Measurements from ENCODE around the gene TTC34.

The TTC34 gene

DNA sequence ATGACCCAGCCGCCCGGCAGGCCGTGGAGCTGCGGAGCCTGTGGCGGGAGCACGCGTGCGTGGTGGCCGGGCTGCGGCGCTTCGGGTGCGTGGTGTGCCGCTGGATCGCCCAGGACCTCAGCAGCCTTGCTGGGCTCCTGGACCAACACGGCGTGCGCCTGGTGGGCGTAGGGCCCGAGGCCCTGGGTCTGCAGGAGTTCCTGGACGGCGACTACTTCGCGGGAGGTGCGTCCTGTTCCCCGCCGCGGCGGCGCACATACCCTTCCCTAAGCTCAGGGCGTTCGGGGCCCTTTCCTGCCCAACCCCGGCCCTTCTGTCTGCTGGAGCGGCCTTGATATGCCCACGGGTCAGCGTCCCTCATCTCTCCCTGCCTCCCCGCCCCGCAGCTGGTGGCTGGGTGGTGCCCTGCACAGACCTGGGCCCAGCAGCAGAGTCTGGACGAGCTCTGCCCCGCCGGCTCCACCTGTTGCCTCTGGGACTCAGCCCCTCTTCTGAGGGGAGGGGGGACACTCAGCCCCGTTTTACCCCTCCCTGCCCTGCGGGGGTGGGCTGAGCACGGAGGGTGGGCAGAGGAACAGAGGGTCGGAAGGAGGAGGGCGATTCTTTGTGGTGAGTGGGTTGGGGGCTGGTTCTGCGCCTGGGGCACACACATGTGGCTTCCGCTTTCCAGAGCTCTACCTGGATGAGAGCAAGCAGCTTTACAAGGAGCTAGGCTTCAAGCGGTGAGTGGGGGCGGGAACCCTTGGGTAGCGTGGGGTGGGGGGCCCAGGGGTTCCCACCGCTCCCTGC lies 214.2 kb downstream of the TTC34 start:
- no peaks in the 10 kb centered on the region for H3K36me3 ChIP-seq (ENCODE audit: insufficient read depth, low read depth, low read length)
- no peak overlapping the region for H3K27ac ChIP-seq (ENCODE audit: low read length)
- H3K4me3 ChIP-seq (ENCODE audit: low read length): peak overlapping the region; percentile 84
- H3K9ac ChIP-seq (ENCODE audit: low read depth, low read length): peak overlapping the region; percentile 63; the same call in 1 of the 2 replicates
- no peaks in the 10 kb centered on the region for H3K9me3 ChIP-seq (ENCODE audit: insufficient read depth, low read depth, low read length)
- peaks cover 4% of the 10 kb centered on the region; the same call in 1 of the 2 replicates for H3K4me1 ChIP-seq (ENCODE audit: insufficient read depth, low read length)
- H3K27me3 ChIP-seq (ENCODE audit: insufficient read depth, low read length): no peaks in the 10 kb centered on the region

- Histone ChIP-seq H3K4me3 (ENCODE audit: low read length) (peak within 1 kb of the TSS; percentile 84), H3K36me3 (ENCODE audit: insufficient read depth, low read depth, low read length) (no peaks in the 10 kb centered on the region), H3K27ac (ENCODE audit: low read length) (peak within 1 kb of the TSS; percentile 76), H3K9me3 (ENCODE audit: insufficient read depth, low read depth, low read length) (no peaks in the 10 kb centered on the region), H3K27me3 (ENCODE audit: insufficient read depth, low read length) (no peaks in the 10 kb centered on the region), H3K9ac (ENCODE audit: low read depth, low read length) (peak within 1 kb of the TSS; percentile 93), H3K4me1 (ENCODE audit: insufficient read depth, low read length) (peaks cover 4% of the 10 kb centered on the region; the same call in 1 of the 2 replicates)
Measured at GRCh38 chr1:2586154-2587070, 215.1 kb downstream of the TTC34 start, which contains the start of gene PRXL2B. TSS of gene PRXL2B (plus strand) at chr1:2586777. CDS start at chr1:2586886, 109 bp downstream.

Data from iPS-20b (cell line).